ENCODE data around the gene BTBD16.

The BTBD16 gene

DNA sequence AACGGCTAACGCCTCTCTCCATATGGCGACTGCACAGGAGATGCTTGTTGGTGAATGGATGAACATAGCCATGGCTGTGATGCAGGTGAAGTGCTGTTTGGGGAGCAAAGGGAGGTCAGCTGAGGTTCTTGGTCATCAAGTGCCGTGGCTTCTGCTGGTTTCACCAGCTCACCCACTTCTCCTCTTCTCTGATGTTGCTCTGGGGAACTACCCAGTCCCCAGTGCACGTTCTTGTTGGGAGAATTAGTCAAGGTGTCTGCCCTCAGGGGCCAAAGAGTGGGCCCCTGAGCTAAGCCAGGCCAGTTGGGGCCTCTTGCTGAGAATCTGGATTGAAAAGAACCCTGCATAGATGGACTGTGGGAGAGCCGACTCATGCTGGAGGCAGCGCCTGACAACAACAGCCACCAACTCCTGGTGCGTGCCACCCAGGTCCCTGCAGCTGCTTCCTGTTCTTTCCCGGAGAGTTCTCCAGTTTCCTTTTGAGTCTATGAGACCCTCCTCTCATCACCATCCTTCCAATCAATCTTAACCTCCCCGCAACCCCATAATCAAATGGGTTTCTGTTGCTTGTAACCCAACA is 3.0 kb downstream of the BTBD16 start:
- Mint-ChIP-seq H3K27ac (no peak overlapping the region), H3K9me3 (no peaks in the 10 kb centered on the region), H3K4me3 (no peak overlapping the region), H3K36me3 (ENCODE audit: low read depth) (no peaks in the 10 kb centered on the region), H3K27me3 (ENCODE audit: low read depth) (peaks cover 16% of the 10 kb centered on the region), H3K4me1 (ENCODE audit: low read depth) (no peaks in the 10 kb centered on the region)
- no peak for DNase-seq (ENCODE audit: low spot score)

DNA sequence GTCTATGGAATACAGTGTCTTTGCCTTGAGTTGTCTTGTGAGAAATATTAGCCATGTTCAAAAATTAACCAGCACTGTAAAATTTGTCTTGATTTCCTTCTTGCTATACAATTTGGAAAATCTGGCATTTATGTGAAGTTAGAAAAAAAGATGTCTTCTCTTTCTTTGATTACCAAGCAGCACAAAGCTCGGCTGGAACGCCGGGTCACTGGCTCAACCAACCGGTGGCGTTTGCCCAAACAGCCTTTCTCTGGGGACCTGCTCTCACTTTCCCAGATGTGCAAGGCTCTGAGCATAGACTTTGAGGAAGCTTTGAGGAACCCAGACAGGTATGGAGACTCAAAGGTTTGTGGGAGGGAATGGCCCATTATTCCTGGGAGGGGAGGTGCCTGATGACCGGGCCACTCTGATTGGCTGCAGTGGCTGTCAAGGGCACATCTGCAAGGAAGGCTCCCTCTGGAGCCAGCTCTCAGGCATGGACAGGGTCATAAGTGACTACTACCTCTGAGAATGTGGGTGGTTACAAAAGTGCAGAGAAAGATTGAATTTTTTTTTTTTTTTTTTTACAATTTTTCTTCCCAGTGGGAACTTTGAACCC is 5.6 kb downstream of the BTBD16 start:
- no peak overlapping the region for H3K4me3 Mint-ChIP-seq

DNA sequence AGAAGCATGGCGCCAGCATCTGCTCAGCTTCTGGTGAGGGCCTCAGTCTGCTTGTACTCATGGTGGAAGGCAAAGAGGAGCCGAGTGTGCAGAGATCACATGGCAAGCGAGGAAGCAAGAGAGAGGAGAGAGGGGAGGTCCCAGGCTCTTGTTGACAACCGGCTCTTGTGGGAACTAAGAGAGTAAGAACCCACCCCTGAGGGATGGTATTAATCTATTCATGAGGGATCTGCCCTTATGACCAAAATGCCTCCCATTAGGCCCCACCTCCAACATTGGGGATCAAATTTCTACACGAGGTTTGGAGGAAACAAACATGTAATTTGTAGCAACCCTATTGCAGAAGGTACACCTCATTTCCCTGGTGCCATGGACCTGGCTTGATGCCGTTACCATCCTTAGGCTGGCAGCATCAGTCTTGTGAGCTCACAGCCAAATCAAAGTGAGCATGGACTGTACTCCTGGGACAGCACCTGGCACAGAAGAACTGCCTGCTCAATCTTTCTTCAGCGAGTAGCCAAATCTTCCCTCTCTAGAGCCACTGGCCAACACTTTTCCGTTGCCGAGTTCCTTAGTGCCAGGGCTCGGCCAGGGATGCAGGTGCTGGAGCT is 6.5 kb downstream of the BTBD16 start:
- no peak overlapping the region for H3K4me3 Mint-ChIP-seq
- H3K9me3 Mint-ChIP-seq: no peaks in the 10 kb centered on the region
- no peaks in the 10 kb centered on the region for H3K4me1 Mint-ChIP-seq (ENCODE audit: low read depth)
- no peak for DNase-seq (ENCODE audit: low spot score)
- H3K27me3 Mint-ChIP-seq (ENCODE audit: low read depth): peaks cover 19% of the 10 kb centered on the region
- no peak overlapping the region for H3K27ac Mint-ChIP-seq
- H3K36me3 Mint-ChIP-seq (ENCODE audit: low read depth): no peaks in the 10 kb centered on the region

More for the DNA sequence above, 5.6 kb downstream of the BTBD16 start:
- H3K27me3 Mint-ChIP-seq (ENCODE audit: low read depth): peaks cover 19% of the 10 kb centered on the region
- H3K4me1 Mint-ChIP-seq (ENCODE audit: low read depth): no peaks in the 10 kb centered on the region
- H3K27ac Mint-ChIP-seq: no peak overlapping the region
- no peaks in the 10 kb centered on the region for H3K9me3 Mint-ChIP-seq
- no peak for DNase-seq (ENCODE audit: low spot score)
- H3K36me3 Mint-ChIP-seq (ENCODE audit: low read depth): no peaks in the 10 kb centered on the region

DNA sequence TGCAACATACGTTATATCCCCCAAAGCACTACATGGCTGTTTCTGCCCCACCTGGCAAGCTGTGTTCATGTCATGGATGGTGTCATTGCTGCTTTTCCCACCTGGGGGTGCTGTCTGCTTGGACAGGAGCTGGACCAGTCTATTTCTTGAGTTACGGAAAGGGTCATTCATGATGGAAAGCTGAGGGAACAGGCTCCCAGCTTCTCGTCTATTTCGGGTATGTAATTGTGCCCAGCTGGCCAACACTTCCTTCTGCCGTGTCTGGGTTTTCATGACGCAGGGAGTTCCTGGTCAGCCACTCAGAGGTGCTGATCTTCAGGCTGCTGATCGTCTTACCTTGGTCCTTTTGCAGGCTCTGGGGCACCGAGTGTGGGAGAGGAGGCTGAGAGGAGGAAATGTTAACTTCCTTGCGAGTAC is 8.6 kb downstream of the BTBD16 start:
- Mint-ChIP-seq H3K4me3 (no peak overlapping the region), H3K36me3 (ENCODE audit: low read depth) (no peaks in the 10 kb centered on the region), H3K4me1 (ENCODE audit: low read depth) (no peaks in the 10 kb centered on the region), H3K27me3 (ENCODE audit: low read depth) (peaks cover 19% of the 10 kb centered on the region), H3K27ac (no peak overlapping the region), H3K9me3 (no peaks in the 10 kb centered on the region)
- no peak for DNase-seq (ENCODE audit: low spot score)

DNA sequence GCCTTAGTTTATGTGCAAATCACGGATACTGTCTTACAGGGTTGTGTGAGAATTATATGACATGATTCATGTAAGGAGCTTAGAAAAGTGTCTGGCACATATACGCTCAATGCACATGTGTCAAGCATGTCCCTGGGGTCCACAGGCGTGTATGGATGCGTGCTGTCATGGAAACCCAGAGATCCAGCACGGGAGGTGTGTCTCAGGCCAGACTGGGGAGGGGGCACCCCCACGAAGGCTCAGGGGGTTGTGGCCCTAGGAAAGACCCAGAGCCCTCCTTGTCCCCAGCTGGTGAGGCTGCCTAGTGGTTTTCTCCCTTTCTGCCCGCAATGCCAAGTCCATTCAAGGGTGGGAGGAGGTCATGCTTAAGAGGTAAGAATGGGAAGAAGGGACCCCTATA is 9.1 kb downstream of the BTBD16 start:
- H3K4me3 Mint-ChIP-seq: no peak overlapping the region
- peaks cover 19% of the 10 kb centered on the region for H3K27me3 Mint-ChIP-seq (ENCODE audit: low read depth)
- H3K27ac Mint-ChIP-seq: no peak overlapping the region
- no peaks in the 10 kb centered on the region for H3K9me3 Mint-ChIP-seq
- no peak for DNase-seq (ENCODE audit: low spot score)
- no peaks in the 10 kb centered on the region for H3K36me3 Mint-ChIP-seq (ENCODE audit: low read depth)
- no peaks in the 10 kb centered on the region for H3K4me1 Mint-ChIP-seq (ENCODE audit: low read depth)

DNA sequence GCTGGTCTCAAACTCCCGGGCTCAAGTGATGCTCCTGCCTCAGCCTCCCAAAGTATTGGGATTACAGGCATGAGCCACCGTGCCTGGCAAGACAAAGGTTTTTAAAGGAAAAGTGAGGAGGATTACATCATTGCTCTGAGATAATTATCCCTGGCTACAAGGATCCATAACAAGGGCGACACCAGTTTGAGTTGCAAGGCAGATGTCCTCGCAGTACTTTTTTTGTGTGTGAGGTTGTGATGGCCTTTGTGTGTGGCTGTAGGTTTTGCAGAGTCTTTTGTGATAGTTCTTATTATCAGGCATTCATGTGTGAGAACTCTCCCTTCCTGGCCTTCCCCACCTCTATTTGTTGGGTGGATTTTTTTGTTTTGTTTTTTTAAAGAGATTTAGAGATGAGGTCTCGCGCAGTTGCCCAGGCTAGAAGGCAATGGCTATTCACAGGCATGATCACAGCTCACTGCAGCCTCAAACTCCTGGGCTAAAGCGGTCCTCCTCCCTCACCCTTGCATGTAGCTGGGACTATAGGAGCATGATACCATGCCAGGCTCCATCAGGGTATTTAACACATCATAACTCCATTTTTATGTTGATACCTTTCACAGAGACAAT is 10.0 kb downstream of the BTBD16 start:
- no peaks in the 10 kb centered on the region for H3K36me3 Mint-ChIP-seq (ENCODE audit: low read depth)
- H3K4me3 Mint-ChIP-seq: no peak overlapping the region
- peaks cover 19% of the 10 kb centered on the region for H3K27me3 Mint-ChIP-seq (ENCODE audit: low read depth)
- H3K4me1 Mint-ChIP-seq (ENCODE audit: low read depth): no peaks in the 10 kb centered on the region
- no peak for DNase-seq (ENCODE audit: low spot score)
- no peak overlapping the region for H3K27ac Mint-ChIP-seq
- no peaks in the 10 kb centered on the region for H3K9me3 Mint-ChIP-seq

DNA sequence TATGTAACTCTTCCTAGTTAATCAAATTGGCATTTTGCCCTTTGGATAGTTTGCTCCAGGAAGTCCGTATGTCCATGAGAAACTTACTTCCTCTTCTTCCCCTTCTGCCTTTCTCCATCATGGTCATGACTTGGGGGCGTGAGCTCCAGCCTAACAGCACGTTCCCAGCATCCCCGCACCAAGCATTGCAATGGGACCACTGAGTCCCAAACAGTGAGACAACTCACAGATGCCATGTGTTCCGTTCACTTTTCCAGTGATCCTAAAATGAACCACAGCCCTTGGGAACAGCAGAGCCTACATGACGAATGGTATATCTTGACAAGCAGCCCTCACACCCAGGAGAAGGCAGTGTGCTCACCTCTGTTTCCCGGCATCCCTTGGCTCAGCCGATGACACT is 10.7 kb downstream of the BTBD16 start:
- H3K27me3 Mint-ChIP-seq (ENCODE audit: low read depth): peaks cover 15% of the 10 kb centered on the region

DNA sequence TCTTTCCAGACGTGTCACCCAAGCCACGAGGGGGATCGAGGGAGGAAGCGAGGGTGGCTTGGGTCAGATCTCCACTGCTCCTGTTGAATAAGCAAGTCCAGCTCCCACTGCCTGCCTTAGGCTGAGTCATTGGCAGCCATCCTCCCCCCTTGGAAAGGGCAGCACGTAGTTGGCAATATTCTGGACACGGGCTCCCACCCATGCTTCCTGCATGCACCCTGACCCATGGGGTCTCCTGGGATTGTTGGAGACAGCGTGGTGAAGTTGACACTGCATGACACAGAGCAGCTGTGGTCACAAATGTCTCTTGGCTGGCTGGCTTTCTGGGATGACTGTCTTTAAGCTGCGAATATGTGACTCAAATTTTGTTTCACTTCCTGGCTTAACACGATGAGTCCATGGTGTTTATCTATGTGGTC is 11.2 kb downstream of the BTBD16 start:
- H3K27me3 Mint-ChIP-seq (ENCODE audit: low read depth): peaks cover 14% of the 10 kb centered on the region
- H3K4me3 Mint-ChIP-seq: no peak overlapping the region
- H3K36me3 Mint-ChIP-seq (ENCODE audit: low read depth): no peaks in the 10 kb centered on the region
- H3K9me3 Mint-ChIP-seq: no peaks in the 10 kb centered on the region
- DNase-seq (ENCODE audit: low spot score): no peak
- no peak overlapping the region for H3K27ac Mint-ChIP-seq
- no peaks in the 10 kb centered on the region for H3K4me1 Mint-ChIP-seq (ENCODE audit: low read depth)

More for the DNA sequence above, 10.7 kb downstream of the BTBD16 start:
- H3K9me3 Mint-ChIP-seq: no peaks in the 10 kb centered on the region
- no peak for DNase-seq (ENCODE audit: low spot score)
- no peaks in the 10 kb centered on the region for H3K4me1 Mint-ChIP-seq (ENCODE audit: low read depth)
- H3K27ac Mint-ChIP-seq: no peak overlapping the region
- H3K36me3 Mint-ChIP-seq (ENCODE audit: low read depth): no peaks in the 10 kb centered on the region
- H3K4me3 Mint-ChIP-seq: no peak overlapping the region

DNA sequence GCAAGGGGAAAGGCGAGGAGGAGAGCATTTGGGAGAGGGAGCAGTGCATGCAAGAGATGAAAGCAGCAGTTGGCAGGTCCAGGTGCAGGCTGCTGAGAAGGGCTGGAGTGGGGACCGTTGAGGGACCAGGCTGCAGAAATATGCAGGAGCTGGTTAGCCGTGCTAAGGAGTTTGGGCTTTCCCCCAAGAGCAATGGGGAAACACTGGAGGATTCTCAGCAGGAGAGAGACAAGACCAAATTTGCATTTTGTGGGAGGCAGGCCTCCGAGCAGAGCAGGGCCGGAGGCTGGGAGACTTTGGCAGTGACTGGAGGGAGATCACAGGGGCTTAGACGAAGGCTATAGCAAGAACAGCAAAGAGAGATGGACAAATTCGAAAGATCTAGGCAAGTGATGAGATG is 11.8 kb downstream of the BTBD16 start:
- H3K4me1 Mint-ChIP-seq (ENCODE audit: low read depth): no peaks in the 10 kb centered on the region
- no peak overlapping the region for H3K27ac Mint-ChIP-seq
- no peaks in the 10 kb centered on the region for H3K36me3 Mint-ChIP-seq (ENCODE audit: low read depth)
- no peaks in the 10 kb centered on the region for H3K9me3 Mint-ChIP-seq
- peaks cover 9% of the 10 kb centered on the region for H3K27me3 Mint-ChIP-seq (ENCODE audit: low read depth)
- no peak for DNase-seq (ENCODE audit: low spot score)
- no peak overlapping the region for H3K4me3 Mint-ChIP-seq

DNA sequence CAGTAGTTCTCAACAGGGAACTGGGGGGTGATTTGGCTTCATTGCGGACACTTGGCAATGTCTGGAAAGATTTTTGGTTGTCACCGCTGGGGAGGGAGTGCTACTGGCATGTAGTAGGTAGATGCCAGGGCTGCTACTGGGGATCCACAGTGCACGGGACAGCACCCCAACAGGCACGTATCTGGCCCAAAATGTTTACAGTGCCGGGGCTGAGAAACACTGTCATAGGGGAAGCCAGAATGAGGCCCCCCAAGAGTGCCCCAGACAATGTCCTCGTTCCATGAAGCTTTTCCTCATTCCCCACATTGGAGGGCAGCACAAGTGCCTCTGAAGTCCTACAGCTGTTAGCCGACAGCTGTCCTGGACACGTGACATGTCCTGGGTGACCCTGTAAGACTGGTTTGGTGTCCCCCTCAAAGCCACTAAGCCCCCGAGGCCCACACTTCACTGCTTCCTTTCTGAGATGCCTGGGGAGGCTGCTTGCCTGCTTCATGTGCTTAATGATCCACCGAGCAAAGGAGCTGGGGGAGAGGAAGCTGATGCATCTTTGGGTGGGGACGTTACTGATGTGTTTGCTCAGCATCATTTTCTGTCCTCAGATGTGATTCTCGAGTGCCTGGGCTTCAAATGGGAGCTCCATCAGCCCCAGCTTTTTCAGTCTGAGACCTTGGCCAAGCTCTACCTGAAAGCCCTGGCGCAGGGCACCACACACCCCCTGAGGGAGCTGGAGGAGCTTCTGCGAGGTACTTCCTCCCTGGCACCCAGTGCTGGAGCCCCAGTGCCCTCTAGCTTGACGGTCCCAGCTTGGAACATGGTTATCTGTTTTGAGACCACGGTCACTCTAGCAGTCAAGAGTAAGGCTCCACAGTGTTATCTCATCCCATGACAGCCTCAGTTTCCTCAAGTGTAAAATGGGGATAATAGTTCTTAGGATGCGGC is 14.7 kb downstream of the BTBD16 start:
- DNase-seq (ENCODE audit: low spot score): no peak
- H3K4me3 Mint-ChIP-seq: no peak overlapping the region
- H3K36me3 Mint-ChIP-seq (ENCODE audit: low read depth): no peaks in the 10 kb centered on the region
- no peak overlapping the region for H3K27ac Mint-ChIP-seq
- no peaks in the 10 kb centered on the region for H3K27me3 Mint-ChIP-seq (ENCODE audit: low read depth)
- H3K9me3 Mint-ChIP-seq: no peaks in the 10 kb centered on the region
- peaks cover 3% of the 10 kb centered on the region for H3K4me1 Mint-ChIP-seq (ENCODE audit: low read depth)

DNA sequence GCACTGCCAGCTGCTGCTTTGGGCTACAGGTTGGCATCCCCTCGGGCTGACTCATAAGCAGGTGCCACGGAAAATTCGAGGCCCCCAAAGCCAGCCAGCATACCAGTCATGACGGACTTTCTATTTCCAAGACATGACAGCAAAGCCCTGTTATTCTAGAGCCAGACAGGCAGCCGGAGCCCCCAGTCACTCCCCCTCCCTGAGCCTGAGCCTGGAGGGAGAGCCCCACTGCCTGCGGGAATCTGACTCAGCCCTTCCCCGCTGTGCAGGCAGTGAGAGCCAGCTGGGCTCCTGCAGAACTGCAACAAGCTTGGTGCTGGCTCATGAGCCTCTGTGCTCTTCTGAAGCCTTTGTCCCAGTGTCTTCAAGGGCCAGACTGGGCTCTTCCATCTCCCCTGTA is 15.8 kb downstream of the BTBD16 start:
- Mint-ChIP-seq H3K4me3 (no peak overlapping the region), H3K36me3 (ENCODE audit: low read depth) (no peaks in the 10 kb centered on the region), H3K27ac (no peak overlapping the region), H3K9me3 (no peaks in the 10 kb centered on the region), H3K27me3 (ENCODE audit: low read depth) (no peaks in the 10 kb centered on the region), H3K4me1 (ENCODE audit: low read depth) (peaks cover 3% of the 10 kb centered on the region)
- no peak for DNase-seq (ENCODE audit: low spot score)

DNA sequence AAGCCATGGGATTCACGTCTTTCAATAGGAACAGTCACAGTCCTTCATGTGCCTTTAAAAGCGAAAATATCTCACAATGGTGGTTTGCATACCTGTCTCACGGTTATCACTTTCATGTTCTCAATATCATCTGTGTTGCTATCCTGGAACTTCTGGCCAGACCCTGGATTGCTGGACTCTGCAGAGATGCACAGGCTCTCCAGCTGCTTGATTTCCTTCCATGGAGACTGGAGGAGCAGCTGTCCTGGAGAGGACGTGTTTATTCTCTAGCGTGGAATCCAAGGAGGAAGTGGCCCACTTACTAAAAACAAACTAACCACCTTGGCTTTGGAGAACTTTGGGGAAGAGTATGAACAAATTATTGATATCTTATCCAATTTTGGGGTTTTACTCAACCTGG is 16.5 kb downstream of the BTBD16 start:
- H3K36me3 Mint-ChIP-seq (ENCODE audit: low read depth): no peaks in the 10 kb centered on the region
- peaks cover 3% of the 10 kb centered on the region for H3K4me1 Mint-ChIP-seq (ENCODE audit: low read depth)
- H3K27ac Mint-ChIP-seq: no peak overlapping the region
- no peak for DNase-seq (ENCODE audit: low spot score)
- no peaks in the 10 kb centered on the region for H3K27me3 Mint-ChIP-seq (ENCODE audit: low read depth)
- no peaks in the 10 kb centered on the region for H3K9me3 Mint-ChIP-seq
- H3K4me3 Mint-ChIP-seq: no peak overlapping the region

DNA sequence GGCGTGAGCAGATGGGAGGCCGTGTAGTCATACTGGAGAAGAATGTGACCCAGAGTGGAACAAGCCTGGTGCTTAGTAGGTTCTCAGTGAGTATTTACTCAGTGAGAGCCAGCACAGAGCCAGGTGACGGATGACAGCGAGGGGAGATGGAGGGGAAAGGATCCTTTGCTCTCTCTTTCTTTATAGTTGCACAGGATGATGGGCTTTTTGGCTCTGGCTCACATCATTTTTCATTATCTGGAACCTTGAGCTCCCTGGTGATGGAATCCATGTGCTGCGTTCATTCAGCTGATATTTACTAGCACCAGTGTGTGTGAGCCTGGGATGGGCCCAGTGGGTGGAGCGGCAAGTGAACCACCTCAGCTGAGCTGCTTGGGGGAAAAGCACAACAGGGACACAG is 17.2 kb downstream of the BTBD16 start:
- H3K9me3 Mint-ChIP-seq: no peaks in the 10 kb centered on the region
- H3K4me1 Mint-ChIP-seq (ENCODE audit: low read depth): peaks cover 7% of the 10 kb centered on the region
- H3K27me3 Mint-ChIP-seq (ENCODE audit: low read depth): no peaks in the 10 kb centered on the region
- no peak for DNase-seq (ENCODE audit: low spot score)
- H3K4me3 Mint-ChIP-seq: no peak overlapping the region
- no peaks in the 10 kb centered on the region for H3K36me3 Mint-ChIP-seq (ENCODE audit: low read depth)
- no peak overlapping the region for H3K27ac Mint-ChIP-seq

DNA sequence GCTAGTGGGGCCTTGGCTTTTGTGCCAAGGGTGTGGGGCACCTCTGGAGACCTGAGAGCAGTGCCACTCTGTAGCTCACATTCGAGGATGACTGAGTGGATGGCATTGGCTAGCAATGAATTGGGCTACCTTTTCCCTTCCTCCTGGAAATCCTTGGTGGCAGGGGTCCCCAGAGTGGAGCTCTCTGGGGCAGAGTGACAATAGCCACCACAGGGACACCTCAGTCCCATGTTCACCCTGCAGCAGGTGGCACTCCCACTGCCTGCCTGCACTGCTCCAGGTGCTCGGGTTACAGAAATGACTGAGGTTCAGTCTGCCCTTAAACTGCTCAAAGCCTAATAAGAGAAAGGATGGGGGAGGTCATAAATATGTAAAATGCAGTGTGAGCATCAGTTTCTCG is 17.8 kb downstream of the BTBD16 start:
- peaks cover 8% of the 10 kb centered on the region for H3K4me1 Mint-ChIP-seq (ENCODE audit: low read depth)
- no peak overlapping the region for H3K4me3 Mint-ChIP-seq
- H3K36me3 Mint-ChIP-seq (ENCODE audit: low read depth): no peaks in the 10 kb centered on the region
- no peaks in the 10 kb centered on the region for H3K27me3 Mint-ChIP-seq (ENCODE audit: low read depth)
- DNase-seq (ENCODE audit: low spot score): no peak
- H3K27ac Mint-ChIP-seq: no peak overlapping the region
- no peaks in the 10 kb centered on the region for H3K9me3 Mint-ChIP-seq

Measured in T-helper 2 cell treated with Interferon-gamma antibody and Interleukin-4, amounts not matched to agents 5 μg/mL and 100 μg/mL, for 36 hours (primary cell).